SU-DHL-6 (cell line): ENCODE measurements around the gene NKX6-2.

ENCODE experiments used
- EZH2phosphoT487 ChIP-seq: fragments of 200-600 bp; sonication (generic), shearing (Covaris generic); conservative IDR thresholded peaks from 2 replicates; pipeline ENCODE4 v1.6.1; 2018; ENCODE audit warnings: mild to moderate bottlenecking, antibody characterized with exemption, low read length, moderate library complexity, mixed read lengths
- TF ChIP-seq, protein P1 (sequence below): fragments of 200-600 bp; sonication (generic); IDR thresholded peaks from one replicate; pipeline ENCODE4 v1.5.1; 2017; ENCODE audit warnings: antibody characterized with exemption, mild to moderate bottlenecking, low read length, moderate library complexity; ENCODE audit not compliant: insufficient read depth, poor library complexity, severe bottlenecking

DNA sequence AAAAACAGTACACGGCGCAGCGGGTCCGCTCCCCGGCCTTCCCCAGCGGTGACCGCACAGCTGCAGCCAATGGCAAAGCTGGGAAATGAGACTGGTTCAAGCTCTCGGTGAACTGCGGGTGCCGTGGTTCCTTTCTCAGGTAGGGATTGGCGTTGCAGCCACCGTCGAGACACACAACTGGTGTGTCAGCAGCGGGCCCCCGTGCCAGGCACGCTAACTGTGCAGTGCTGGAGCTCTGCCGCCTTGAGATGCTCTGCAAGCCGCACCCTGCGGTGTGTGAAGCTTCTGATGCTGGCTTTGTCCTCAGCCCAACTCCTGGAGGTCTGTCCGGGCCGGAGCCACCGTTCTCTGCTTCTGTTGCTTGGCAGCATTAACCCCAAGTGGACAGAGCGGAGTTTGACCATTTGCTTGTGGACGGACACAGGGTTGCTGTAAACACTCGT lies 20.6 kb upstream of the NKX6-2 start:
- TF ChIP-seq, protein P1, sequence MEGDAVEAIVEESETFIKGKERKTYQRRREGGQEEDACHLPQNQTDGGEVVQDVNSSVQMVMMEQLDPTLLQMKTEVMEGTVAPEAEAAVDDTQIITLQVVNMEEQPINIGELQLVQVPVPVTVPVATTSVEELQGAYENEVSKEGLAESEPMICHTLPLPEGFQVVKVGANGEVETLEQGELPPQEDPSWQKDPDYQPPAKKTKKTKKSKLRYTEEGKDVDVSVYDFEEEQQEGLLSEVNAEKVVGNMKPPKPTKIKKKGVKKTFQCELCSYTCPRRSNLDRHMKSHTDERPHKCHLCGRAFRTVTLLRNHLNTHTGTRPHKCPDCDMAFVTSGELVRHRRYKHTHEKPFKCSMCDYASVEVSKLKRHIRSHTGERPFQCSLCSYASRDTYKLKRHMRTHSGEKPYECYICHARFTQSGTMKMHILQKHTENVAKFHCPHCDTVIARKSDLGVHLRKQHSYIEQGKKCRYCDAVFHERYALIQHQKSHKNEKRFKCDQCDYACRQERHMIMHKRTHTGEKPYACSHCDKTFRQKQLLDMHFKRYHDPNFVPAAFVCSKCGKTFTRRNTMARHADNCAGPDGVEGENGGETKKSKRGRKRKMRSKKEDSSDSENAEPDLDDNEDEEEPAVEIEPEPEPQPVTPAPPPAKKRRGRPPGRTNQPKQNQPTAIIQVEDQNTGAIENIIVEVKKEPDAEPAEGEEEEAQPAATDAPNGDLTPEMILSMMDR = no peak
- no peak for TF ChIP-seq EZH2phosphoT487
